DLD1 (cell line): ENCODE results near the gene LSAMP.

ENCODE experiments used
- in situ Hi-C: cut with HindIII; loops from 2 replicates; pipeline ENCODE4 v1.10.0; 2017; ENCODE audit warnings: low sequenced_read_pairs

Gene LSAMP

DNA sequence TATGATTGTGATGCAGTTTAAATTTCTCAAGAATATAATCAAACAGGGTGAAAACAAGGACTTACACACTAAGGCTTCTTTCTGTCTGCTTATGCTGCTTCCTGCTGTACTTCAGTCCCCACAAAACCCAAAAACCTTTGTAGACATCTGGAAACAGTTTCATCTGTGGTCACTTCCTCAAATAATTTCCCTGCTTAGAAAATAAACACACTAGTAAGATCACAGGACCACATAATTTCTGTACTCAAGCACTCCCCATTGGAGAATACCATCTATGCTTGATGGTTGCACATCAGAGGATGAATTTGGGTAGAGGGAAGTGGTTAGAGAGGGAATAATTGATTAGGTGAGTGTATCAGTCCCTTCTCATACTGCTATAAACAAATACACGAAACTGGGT lies 266.2 kb downstream of the LSAMP start:
- in situ Hi-C loops, result no loop called here

DNA sequence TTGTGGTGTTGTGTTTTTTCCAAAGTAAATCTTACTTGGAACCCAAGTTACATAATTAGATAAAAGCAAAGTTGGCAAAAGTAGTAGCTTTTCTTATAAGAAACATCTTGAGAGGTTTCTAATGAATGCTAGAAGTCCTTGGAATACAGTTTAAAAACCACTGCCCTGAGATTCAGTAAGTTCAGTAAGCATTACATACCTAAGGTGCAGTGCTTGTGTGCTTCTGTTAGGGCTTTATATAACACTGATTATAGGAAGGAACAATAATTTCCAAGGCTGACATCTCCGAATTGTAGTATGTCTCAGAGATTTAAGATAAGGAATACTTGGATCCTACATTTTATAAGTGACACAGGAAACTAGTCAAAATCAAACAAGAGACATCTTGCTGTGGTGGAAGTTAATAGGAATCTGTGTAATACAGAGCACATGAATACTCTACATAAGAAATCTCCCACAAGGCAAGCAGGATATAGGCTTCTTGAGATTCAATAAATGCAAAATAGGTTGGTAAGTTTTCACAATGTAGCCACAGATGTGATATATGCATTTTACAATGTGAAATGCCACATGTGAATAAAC lies 268.2 kb downstream of the LSAMP start:
- in situ Hi-C loops, result no loop called here

DNA sequence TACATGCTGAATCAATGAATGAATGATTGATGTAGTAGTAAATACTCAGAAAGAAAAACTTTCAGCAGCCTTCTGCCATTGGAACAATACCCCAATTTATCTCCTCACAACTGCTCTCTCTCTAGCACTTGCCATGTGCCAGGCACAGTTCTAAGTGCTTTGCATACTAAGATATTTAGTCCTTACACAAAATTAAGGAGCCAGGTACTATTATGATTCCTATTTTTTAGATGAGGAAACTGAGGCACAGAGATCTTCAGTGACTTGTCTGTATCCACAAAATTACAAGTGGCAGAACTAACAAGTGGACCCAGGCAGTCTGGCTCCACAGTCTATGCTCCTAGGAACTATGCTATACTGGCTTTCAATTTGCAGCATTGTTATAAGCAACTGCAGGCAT lies 279.2 kb downstream of the LSAMP start:
- in situ Hi-C loops, result no loop called here

DNA sequence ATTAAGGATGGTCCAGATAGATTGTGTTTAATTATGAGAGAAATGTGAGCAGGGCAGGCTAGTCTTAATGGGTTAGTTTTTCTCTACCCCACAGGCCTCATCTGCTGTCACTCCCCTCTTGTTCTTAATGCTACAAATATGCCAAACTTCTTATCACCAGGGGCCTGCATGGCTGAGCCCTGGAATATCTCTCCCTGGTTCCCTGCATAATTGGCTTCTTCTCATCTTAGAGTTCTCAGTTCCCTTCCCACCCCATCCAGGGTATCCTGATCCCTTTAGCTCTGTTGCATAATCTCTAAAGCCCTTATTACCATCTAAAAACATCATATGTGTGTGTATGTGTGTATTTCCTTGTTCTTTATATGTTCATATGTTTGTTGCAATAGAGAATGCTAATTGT lies 279.6 kb downstream of the LSAMP start:
- in situ Hi-C loops, result no loop called here

DNA sequence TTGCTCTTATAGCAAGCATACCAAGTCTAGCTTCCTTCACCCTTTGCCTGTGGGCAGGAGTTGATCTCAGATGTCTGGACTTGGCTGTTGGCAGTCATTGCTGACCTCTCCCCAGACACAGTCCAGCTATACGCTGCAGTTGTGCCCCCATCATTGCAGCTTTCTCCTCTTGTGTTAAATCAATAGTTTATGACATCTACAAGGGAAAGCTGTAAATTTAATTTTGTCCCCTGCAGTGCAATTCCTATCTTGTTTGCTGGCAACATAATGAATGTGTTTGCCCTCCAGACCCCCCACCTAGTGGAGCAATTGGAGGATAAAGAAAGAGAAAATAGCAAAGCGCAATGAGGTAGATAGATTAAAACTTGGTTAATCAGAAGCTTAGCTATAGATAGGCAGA lies 280.2 kb downstream of the LSAMP start:
- in situ Hi-C loops, result no loop called here

DNA sequence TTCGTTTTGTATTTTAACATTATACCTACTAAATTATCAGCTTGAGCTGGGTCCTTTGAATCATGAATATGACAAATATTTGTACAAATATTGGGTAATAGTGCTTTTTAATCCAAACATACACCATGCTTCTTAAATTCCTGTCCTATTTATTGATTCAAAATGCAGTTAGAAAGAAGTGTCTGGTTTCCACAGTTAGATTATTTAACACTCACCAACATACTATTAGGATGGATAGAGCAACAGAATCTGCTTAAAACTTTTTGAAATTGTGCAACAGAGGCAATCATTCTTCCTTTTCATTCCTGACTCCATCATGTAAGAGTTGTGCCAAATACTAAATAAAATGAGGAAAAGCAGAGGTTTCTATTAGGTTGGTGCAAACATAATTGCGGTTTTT lies 281.2 kb downstream of the LSAMP start:
- in situ Hi-C loops, result no loop called here

DNA sequence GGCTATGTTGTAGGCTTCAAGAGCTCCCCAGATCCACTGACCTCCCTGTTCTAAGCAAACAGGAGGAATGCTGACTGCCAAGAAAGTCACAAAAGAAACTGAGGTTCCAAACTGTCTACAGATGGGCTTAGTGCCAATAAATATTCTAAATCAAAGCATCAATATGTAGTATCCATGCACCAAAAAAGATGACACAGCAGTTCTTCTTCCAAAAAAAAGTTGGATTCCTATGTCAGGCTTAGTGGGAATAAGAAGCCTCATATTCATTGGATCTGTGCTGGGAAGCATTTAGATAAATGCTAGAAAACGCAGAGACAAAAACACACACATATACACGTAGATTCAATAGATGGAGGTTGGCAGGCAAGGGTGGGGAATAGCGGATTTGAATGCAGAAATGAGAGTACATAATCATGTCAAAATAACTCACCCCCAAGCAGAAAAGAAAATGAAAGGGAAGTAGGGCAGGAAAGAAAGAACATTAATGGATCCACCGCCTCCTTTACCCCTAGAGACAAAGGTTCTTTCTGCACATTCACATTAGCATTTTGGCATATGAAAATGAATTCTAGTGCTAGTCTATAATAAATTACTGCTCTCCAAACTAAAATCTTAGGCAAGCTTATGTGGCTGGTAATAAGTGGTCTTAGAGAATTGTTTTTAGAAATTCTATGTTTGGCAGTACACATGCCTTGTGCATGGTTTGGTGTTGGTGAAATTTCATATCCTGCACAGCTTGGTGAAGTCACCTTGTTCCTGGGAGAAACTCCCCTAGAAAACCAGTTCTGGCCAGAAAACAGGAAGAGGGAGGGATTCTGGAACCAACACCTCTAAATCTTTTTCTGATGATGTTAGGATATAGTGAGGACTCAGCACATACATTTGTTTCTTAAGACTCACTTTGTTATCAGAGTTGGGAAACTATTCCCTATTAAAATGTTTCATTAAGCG lies 283.4 kb downstream of the LSAMP start:
- in situ Hi-C loops, result no loop called here

DNA sequence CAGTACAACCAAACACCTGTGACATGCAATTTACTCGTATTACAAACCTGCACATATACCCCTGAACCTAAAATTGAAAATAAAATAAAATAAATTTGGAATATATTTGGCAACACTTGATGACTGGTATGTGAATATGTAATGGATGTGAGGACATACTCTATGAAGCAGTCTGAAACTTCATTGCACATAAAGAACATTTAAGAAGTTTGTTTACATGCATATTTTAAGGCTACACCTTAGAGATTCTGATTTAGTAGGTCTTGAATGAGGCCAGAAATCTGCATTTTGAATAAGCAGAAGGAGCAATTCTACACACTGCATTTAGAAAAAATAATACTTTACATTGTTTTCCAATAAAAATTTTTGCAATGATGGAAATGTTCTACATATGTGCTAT lies 284.7 kb downstream of the LSAMP start:
- in situ Hi-C loops, result no loop called here

DNA sequence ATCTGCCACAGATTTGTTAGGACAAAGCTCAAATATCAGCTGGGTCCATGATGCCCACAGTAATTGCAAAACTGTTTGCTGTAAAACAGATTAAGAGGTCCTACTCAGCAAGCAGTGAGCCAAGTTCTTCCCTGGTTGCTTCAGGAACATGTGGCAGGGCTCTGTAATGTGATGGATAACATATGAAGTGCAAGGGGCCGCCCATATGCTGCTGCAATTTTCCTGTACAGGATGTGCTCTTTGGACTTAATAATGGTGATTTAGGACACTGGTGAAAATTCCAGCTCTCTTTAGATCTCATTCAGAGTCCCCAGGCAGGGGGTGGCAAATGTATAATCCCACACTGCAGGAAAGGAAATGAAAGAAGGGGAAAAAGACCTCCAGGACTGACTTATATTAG lies 289.4 kb downstream of the LSAMP start:
- in situ Hi-C loops, result no loop called here

DNA sequence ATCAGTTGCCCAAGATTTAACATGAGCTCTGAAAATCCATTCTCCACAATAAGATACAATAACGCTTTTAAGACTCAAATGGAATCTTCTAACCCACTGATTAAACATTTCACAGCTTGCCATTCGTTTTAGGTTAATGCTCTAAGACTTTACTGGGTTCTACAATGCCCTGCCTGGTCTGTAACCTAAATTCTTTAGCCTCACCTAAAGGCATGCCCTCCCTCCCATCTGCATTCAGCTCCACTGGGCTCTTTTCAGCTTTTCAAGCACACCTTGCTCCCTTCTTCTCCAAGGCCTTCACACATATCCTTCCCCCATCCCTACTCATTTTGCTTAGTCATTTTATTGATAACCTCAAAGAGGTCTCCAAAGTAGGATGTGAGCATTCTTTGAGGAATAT lies 290.9 kb downstream of the LSAMP start:
- in situ Hi-C loops, result no loop called here

DNA sequence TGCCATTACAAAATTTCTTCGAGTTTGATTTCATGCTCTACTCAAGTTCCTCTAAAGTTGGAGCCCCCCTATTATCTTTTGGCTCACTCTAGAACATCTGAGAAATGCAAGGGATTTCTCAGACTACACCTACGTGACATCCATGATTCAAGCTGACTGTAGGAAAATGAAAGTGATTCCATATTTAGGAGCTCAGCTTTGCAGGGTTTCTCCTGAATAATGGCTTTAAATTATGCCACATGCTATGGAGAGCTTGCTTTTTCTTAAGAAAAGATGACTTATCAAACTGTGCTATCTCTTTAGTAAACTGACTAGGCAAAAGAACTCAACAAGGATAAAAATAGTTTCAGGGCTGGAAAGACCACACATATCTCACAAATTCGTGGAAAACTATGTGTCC lies 292.1 kb downstream of the LSAMP start:
- in situ Hi-C loops, result no loop called here

DNA sequence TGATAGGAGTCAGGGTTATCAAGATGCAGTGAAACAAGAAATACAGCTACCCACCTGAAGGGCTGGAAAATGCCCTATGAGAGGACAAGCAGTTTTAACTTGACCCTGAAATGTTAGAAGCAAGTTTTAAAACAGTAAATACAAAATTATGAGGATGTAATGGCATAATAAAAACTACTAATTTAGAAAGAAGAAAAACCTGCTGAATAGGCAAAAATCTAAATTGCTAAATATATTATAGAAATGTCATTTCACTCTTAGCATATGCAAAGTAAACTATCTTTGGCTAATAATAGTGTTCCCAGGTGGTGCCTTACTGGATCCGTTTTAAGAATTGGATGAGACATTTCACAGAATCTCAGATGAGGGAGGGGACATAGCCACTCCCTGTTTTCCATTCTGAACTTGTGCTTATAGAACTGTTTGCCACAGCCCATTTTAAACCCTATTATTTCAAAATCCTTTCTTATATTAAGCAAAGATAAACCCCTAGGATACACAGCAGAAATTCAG lies 294.6 kb downstream of the LSAMP start:
- in situ Hi-C loops, result no loop called here

DNA sequence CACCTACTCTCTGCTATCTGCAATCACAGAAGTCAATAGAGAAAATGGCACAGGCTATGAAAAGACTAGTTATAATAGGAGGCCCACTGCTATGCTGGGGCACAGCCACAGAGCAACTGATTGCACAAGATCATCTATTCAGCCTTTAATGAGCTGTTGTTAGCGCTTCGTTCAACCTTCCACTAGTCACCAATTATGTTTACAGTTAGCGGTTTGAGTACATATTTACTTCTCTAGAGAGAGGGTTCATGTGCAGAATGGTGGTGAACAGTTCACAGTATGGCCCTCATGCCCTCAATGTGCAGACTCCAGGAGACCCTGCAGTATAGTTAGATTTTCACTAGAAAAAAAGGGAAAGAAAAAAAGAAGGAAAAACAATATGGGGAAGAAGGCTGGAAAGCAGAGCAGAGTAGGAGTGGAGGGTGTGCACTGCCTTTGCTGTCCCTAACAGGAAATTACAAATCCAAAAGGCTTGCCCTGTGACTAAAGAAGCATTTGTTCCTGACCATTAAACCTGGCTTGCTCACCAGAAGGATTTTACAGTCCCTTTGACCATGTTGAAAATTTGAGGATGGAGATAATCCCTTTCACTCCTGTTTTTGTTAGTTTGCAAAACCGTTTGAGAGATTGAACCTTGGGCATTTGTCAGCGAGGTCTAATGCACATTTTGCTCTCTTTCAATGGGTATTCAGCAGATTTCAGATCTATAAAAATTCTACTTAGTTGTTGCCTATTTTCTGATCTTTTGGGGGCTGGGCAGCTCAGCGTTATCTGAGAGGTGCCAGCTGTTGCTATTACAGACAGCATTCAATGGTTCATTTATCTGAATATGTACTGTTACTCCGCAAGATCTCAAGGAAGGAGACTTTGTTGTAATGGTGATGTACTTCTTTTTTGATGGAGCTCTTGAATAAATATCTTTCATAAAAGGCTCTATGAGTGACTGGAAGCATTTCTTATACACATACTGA lies 296.1 kb downstream of the LSAMP start:
- in situ Hi-C loops, result no loop called here

DNA sequence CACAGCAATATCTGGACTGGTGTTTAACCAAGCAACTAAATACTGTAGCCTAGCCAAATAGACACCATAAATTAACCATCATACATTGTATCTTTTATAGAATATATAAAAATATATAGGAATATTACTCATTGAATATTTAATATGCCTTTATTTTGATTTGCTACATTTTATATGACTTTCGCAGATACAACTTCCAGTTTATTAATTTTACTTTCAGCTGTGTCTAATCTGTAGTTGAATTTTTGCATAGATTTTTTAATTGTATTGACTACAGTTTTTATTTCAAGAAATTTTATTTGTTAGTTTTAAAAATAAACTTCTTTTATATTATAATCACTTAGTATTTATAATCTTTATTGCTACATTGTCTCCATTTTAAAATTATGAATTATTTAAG lies 299.7 kb downstream of the LSAMP start:
- in situ Hi-C loops, result no loop called here

DNA sequence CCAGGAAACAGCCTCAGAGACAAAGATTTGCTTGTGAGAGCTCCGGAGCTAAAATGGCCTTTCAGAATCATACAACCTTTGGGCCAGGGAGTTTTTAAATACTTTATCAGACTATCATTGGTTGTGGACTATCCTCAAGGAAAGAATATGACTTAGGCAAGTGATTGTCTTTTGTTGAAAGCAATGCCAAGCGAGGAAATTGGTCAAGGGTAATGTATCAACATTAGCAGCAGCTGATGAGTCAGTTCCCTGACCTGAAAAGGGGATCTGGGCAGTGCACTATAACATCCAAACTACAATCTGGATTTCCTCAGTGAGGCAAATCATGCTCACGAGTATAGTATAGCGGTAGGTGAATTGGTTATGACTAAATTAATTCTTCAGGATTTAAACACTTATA lies 303.6 kb downstream of the LSAMP start:
- in situ Hi-C loops, result no loop called here

DNA sequence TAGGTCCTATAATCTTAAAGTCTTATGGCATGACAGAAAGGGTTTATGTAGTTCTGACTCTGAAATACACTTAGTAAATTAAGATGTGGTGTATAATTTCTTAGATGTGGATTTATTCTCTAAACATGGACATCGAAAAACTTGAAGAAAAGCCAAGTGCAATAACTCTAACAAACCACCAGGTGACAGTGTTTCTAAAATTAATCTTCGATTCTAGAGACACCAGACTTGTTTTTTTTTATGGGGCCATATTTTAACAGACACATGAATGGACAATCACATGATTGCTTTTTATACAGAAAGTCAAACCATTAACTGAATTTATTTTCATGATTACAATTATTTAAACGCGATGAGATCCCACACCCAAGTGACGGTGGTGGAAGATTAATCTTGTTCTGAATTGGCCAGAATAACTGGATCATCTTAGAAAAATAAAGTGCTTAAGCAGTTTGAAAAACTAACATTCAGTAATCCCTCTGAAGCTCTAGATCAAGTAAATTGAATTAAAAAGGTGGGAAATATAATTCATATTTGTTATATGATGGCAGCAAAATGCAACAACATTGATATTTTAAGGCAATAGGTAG lies 305.1 kb downstream of the LSAMP start:
- in situ Hi-C loops, result no loop called here

DNA sequence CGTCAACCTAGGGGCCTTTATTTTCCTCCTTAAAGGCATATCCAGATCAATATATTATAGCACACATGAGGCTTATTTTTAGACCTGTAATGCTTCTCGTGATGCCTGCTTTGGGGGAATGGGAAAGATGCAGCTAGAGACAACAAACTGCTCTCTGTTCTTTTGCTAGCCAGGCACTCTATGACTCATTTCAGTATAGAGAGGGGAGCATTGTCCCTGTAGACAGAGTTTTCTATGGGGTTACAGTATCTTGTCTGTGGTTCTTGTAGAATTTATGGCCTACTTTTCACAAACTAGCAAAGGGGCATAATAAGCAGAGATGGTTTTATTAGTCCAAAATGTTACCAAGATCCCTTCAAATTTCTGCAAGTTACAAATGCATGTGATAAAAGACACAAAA lies 305.6 kb downstream of the LSAMP start:
- in situ Hi-C loops, result no loop called here

DNA sequence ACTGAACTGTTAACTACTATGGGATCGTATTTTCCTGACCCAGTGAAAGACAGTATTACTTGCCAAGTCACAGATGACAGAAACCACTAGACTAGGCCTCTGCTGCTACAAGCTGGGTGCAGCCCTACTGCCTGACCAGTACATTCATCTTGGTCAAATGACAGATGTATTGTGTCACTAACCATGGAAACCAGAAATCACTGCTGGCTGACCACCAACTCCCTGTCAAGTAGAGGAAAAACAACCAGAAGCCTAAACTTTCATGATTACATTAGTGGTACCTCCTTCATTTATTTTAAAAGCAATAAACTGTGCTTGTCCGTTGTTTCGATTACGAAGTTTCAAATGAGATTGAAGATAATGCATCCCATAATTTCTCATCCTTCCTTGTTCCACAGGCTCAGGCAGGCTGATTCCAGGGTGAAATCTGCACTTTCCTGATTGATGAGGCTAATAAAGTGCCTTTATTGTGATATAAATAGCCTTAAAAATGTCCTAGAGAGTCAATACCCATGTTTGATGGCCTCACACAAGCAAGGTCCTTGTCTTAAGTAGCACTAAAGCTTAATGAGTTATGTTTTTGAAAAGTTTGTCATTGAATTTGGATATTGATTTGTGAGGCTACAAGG lies 309.7 kb downstream of the LSAMP start:
- in situ Hi-C loops, result no loop called here

DNA sequence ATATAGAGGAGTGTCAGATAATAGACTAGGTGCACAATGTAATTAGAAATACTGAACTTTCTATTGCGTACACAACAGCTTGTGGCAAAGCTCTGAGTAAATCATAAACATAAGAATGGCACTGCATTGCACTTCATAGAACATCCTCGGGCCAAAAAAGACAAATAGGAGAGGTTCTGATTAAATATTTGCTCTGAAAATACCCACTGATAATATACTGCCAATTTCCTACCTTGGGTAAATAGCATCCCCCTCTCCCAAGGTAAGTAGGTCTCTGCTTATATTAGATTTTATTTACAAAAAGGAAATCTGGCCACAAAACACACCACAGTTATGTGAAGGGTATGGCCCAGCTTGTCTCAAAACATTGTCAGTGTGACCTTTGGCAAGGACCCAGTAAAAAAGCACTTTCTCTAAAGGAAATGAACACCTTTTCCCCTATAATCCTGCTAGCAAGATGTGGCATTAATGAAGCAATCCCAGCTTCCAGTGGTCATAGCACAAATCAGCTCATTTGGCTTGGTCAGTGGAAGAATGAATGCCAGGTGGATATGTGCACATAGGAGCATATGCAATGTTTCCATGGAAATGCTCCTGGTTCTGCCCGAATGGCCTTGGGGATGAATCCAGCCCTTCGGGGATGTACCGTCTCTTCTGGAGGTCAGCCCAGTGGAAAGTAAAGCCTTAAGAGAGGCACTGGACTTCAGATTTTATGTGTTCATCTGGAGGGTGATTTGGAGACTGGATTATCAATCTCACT lies 315.9 kb downstream of the LSAMP start:
- in situ Hi-C loops, result no loop called here

DNA sequence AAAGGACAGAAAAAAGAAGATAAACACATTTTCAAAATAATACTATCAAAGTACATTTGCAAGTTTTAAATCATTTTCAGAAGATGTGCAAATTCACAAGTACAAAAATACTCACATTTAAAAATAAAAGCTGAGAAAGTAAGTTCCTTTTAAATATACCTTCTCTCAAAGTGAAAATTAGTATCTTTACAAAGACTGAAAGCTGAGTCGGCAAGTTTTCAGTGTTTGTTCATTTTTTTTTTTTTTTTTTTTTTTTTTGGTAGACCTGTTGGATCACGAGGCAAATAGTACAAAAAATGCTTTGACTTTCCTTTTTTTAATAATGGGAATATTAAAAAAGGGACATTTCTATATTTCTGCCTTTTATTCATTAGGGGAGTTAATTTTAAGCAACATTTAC lies 317.8 kb downstream of the LSAMP start:
- in situ Hi-C loops, result no loop called here
